ENCODE data around the gene ABR.
A peak's percentile ranks its signal among the peaks of the same experiment; 100 is the strongest.

ABR gene

DNA sequence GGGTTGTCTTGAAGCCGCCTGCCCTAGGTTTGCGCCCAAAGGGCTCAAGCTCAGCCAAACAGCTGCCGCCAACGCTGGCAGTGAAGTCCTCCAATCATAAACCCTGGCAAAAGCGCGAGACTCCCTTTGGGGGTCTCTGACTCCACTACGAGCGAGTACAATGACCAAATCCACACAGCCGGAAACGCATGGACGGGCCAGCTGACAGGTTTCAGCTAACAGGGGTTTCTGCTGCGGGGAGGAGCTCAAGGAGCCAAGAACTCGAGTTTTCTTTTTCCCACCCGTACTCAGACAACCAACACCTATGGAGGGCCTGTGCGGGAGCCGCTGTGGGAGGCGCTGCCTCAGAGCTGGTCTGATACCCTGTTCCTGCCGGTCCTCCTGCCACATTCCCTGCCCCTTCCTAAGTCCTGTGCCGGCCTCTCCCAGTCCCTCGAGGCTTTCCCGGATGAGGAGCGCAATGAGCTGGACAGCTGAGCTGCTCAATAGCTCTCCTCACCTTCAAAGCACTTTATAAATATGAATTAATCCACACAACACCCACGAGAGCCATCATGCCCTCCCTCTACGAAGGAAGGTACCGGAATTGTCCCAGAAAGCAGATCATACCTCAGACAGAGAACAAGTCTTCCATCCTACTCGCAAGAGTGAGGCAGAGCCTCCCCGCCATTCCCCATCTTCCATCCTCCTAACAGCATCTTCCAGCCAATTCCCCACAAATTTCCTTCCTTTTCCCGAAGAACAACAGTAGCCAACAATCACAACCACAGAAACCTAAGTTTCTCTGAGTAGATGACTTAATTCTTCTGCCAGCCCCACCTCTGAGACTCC, 6.1 kb downstream of the ABR start:
- ChIA-PET POLR2A (no interaction called here), CTCF (interaction anchor here (1.1 to 1.2 kb wide), 2 partner anchors 11 to 14 kb away, joined by 3 read pairs; no protein-coding TSS in a partner anchor)
- DNase-seq, result no peak
- H3K27ac ChIP-seq (ENCODE audit: insufficient read depth in 1 of 2, low read depth in 1 of 2, low read length in 2 of 2, poor library complexity in 1 of 2, severe bottlenecking in 2 of 2), result no peak overlapping the region
- no peaks in the 10 kb centered on the region for H3K9me3 ChIP-seq (ENCODE audit: control extremely low read depth in 1 of 5, control insufficient read depth in 4 of 5, insufficient read depth in 2 of 5, low read depth in 1 of 5, low read length in 4 of 5)
- WGBS (ENCODE audit: insufficient coverage), result 96% methylated on average over 27 of the region's 28 CpGs
- H3K27me3 ChIP-seq (replicated peaks in 2 of 5; ENCODE audit: control insufficient read depth in 4 of 5, insufficient read depth in 5 of 5, low read length in 4 of 5), result peaks cover 0 to 9% (median 0%) of the 10 kb centered on the region in 5 experiments
- H3K4me1 ChIP-seq (ENCODE audit: control extremely low read depth in 1 of 4, control insufficient read depth in 4 of 4, insufficient read depth in 4 of 4, low read length in 3 of 4), result peaks cover 0 to 30% (median 20%) of the 10 kb centered on the region in 4 experiments
- H3K4me3 ChIP-seq (ENCODE audit: control insufficient read depth in 1 of 7, extremely low read depth in 1 of 7, insufficient read depth in 4 of 7, low read depth in 2 of 7, low read length in 6 of 7), result no peak overlapping the region
- no peaks in the 10 kb centered on the region for H3K36me3 ChIP-seq (ENCODE audit: control insufficient read depth in 4 of 4, insufficient read depth in 4 of 4, low read length in 3 of 4)

DNA sequence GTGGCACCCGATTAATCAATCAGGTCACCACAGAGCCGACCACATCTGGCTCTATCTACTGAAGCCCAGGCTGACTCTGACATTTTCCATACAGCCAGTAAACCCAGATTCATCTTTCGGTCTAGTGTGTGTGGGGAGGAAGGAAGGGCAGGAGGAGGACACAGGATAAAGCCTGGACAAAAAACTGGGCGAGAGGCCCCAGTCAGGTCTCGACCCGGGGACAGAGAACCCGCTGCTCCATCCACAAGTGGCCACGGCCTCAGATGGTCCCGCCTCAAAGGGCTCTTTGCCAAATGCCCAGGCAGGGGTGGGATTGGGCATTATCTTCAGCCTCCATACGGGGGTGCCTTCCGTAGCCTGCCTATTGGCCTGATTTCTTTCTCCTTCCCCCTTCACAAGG, 7.8 kb downstream of the ABR start:
- WGBS (ENCODE audit: insufficient coverage), result 86% methylated on average over 8 of the region's 11 CpGs
- no peak overlapping the region for H3K27ac ChIP-seq (ENCODE audit: insufficient read depth in 1 of 2, low read depth in 1 of 2, low read length in 2 of 2, poor library complexity in 1 of 2, severe bottlenecking in 2 of 2)
- CTCF ChIA-PET, result interaction anchor here (0.9 to 1.9 kb wide), 2 partner anchors 12 to 16 kb away, joined by 3 to 4 read pairs; no protein-coding TSS in a partner anchor
- no peak overlapping the region for H3K4me3 ChIP-seq (ENCODE audit: control insufficient read depth in 1 of 7, extremely low read depth in 1 of 7, insufficient read depth in 4 of 7, low read depth in 2 of 7, low read length in 6 of 7)
- POLR2A ChIA-PET, result no interaction called here
- no peaks in the 10 kb centered on the region for H3K36me3 ChIP-seq (ENCODE audit: control insufficient read depth in 4 of 4, insufficient read depth in 4 of 4, low read length in 3 of 4)
- H3K4me1 ChIP-seq (ENCODE audit: control extremely low read depth in 1 of 4, control insufficient read depth in 4 of 4, insufficient read depth in 4 of 4, low read length in 3 of 4), result peaks cover 0 to 18% (median 8%) of the 10 kb centered on the region in 4 experiments
- no peaks in the 10 kb centered on the region for H3K9me3 ChIP-seq (ENCODE audit: control extremely low read depth in 1 of 5, control insufficient read depth in 4 of 5, insufficient read depth in 2 of 5, low read depth in 1 of 5, low read length in 4 of 5)
- H3K27me3 ChIP-seq (replicated peaks in 2 of 5; ENCODE audit: control insufficient read depth in 4 of 5, insufficient read depth in 5 of 5, low read length in 4 of 5), result no peaks in the 10 kb centered on the region
- peak in 1 of 3 donors; percentile 29 for DNase-seq

DNA sequence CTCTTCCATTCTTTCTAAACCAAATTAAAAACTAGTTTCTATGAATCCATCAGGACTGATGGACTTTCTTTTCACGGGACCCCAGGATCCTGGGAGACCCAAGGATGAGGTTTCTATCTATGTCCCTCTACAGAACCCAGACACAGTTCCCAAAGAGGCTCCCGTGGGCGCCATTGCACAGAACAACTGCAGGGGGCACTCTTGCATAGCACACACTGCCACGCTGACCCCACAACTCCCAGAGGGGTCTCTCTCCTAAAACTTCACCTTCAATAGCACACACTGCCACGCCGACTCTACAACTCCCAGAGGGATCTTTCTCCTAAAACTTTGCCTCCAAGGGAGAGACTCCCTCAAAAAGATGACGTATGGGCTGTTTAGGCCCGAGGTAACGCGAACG, 9.0 kb downstream of the ABR start:
- H3K36me3 ChIP-seq (ENCODE audit: control insufficient read depth in 4 of 4, insufficient read depth in 4 of 4, low read length in 3 of 4), result no peaks in the 10 kb centered on the region
- DNase-seq, result no peak
- H3K4me3 ChIP-seq (ENCODE audit: control insufficient read depth in 1 of 7, extremely low read depth in 1 of 7, insufficient read depth in 4 of 7, low read depth in 2 of 7, low read length in 6 of 7), result no peak overlapping the region
- 92% methylated on average over 8 of the region's 11 CpGs for WGBS (ENCODE audit: insufficient coverage)
- ChIA-PET POLR2A (no interaction called here), CTCF (interaction anchor here (1.9 kb wide), 1 partner anchor 17 kb away, joined by 4 read pairs; no protein-coding TSS in a partner anchor)
- H3K4me1 ChIP-seq (ENCODE audit: control extremely low read depth in 1 of 4, control insufficient read depth in 4 of 4, insufficient read depth in 4 of 4, low read length in 3 of 4), result peaks cover 0 to 15% (median 3%) of the 10 kb centered on the region in 4 experiments
- H3K27me3 ChIP-seq (replicated peaks in 2 of 5; ENCODE audit: control insufficient read depth in 4 of 5, insufficient read depth in 5 of 5, low read length in 4 of 5), result no peaks in the 10 kb centered on the region
- no peak overlapping the region for H3K27ac ChIP-seq (ENCODE audit: insufficient read depth in 1 of 2, low read depth in 1 of 2, low read length in 2 of 2, poor library complexity in 1 of 2, severe bottlenecking in 2 of 2)
- no peaks in the 10 kb centered on the region for H3K9me3 ChIP-seq (ENCODE audit: control extremely low read depth in 1 of 5, control insufficient read depth in 4 of 5, insufficient read depth in 2 of 5, low read depth in 1 of 5, low read length in 4 of 5)

DNA sequence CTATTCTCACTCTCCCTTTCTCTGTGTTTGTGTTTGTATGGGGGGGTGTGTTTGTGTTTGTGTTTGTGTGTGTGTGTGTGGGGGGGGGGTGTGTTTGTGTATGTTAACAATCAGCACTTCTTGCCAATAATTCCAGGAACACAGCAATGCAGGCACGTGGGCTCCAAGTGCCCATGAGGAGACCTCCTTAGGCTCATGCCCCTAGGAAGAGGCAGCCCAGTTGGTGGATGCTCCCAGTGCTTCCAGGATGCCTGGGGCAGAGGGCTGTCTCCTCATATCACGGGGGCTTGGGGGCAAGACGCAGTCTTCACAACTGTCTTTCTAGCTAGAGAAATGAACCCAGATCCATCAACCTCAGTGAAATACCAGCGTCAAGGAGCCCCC, 9.9 kb downstream of the ABR start:
- H3K9me3 ChIP-seq (ENCODE audit: control extremely low read depth in 1 of 5, control insufficient read depth in 4 of 5, insufficient read depth in 2 of 5, low read depth in 1 of 5, low read length in 4 of 5), result no peaks in the 10 kb centered on the region
- H3K27me3 ChIP-seq (replicated peaks in 2 of 5; ENCODE audit: control insufficient read depth in 4 of 5, insufficient read depth in 5 of 5, low read length in 4 of 5), result no peaks in the 10 kb centered on the region
- 100% methylated on average over 1 of the region's 4 CpGs for WGBS (ENCODE audit: insufficient coverage)
- no peaks in the 10 kb centered on the region for H3K36me3 ChIP-seq (ENCODE audit: control insufficient read depth in 4 of 4, insufficient read depth in 4 of 4, low read length in 3 of 4)
- H3K4me1 ChIP-seq (ENCODE audit: control extremely low read depth in 1 of 4, control insufficient read depth in 4 of 4, insufficient read depth in 4 of 4, low read length in 3 of 4), result peaks cover 0 to 19% (median 8%) of the 10 kb centered on the region in 4 experiments
- ChIA-PET CTCF (no interaction called here), POLR2A (no interaction called here)
- no peak overlapping the region for H3K27ac ChIP-seq (ENCODE audit: insufficient read depth in 1 of 2, low read depth in 1 of 2, low read length in 2 of 2, poor library complexity in 1 of 2, severe bottlenecking in 2 of 2)
- no peak for DNase-seq
- no peak overlapping the region for H3K4me3 ChIP-seq (ENCODE audit: control insufficient read depth in 1 of 7, extremely low read depth in 1 of 7, insufficient read depth in 4 of 7, low read depth in 2 of 7, low read length in 6 of 7)

DNA sequence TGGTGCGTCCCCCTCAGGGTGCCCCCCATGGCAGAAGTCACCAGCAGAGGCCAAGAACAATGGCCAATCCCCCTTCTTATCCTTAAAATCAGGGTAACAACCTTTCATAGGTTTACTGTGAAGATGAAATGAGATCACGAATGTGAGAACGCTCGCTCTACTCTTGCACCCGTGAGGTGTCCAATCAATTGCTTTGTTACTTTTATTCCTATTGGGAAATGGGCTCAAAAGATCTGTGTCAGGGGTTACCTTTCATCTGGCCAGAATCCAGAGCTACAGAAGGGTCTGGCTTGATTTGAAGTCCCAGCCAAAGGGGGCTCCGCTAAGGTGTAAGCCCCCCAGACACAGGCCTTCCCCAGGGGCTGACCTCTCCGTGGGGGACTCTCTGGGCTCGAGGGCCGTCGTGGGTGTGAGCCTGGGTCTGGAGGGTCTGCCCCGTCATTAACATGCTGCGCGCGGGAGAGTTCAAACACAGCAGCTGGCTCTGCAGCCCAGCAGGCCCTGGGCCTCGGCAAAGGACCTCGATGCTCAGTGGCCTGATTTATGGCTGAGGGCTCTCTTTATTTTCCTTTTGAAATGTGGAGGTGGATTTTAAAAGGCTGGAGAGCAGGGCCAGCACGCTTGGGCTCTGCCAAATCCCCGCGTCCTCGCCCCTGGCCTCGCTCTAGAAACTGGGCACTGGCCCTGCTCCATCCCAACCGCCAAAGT, 10.4 kb downstream of the ABR start:
- Histone ChIP-seq H3K9me3 (ENCODE audit: control extremely low read depth in 1 of 5, control insufficient read depth in 4 of 5, insufficient read depth in 2 of 5, low read depth in 1 of 5, low read length in 4 of 5) (no peaks in the 10 kb centered on the region), H3K4me3 (ENCODE audit: control insufficient read depth in 1 of 7, extremely low read depth in 1 of 7, insufficient read depth in 4 of 7, low read depth in 2 of 7, low read length in 6 of 7) (no peak overlapping the region), H3K36me3 (ENCODE audit: control insufficient read depth in 4 of 4, insufficient read depth in 4 of 4, low read length in 3 of 4) (no peaks in the 10 kb centered on the region), H3K4me1 (ENCODE audit: control extremely low read depth in 1 of 4, control insufficient read depth in 4 of 4, insufficient read depth in 4 of 4, low read length in 3 of 4) (peaks cover 0 to 22% (median 8%) of the 10 kb centered on the region in 4 experiments), H3K27ac (ENCODE audit: insufficient read depth in 1 of 2, low read depth in 1 of 2, low read length in 2 of 2, poor library complexity in 1 of 2, severe bottlenecking in 2 of 2) (no peak overlapping the region), H3K27me3 (replicated peaks in 2 of 5; ENCODE audit: control insufficient read depth in 4 of 5, insufficient read depth in 5 of 5, low read length in 4 of 5) (no peaks in the 10 kb centered on the region)
- ChIA-PET POLR2A (no interaction called here), CTCF (interaction anchor here (1.0 to 1.2 kb wide), 2 partner anchors 28 to 47 kb away, joined by 3 to 4 read pairs; no protein-coding TSS in a partner anchor)
- DNase-seq, result no peak
- WGBS (ENCODE audit: insufficient coverage), result 91% methylated on average over 16 of the region's 22 CpGs

DNA sequence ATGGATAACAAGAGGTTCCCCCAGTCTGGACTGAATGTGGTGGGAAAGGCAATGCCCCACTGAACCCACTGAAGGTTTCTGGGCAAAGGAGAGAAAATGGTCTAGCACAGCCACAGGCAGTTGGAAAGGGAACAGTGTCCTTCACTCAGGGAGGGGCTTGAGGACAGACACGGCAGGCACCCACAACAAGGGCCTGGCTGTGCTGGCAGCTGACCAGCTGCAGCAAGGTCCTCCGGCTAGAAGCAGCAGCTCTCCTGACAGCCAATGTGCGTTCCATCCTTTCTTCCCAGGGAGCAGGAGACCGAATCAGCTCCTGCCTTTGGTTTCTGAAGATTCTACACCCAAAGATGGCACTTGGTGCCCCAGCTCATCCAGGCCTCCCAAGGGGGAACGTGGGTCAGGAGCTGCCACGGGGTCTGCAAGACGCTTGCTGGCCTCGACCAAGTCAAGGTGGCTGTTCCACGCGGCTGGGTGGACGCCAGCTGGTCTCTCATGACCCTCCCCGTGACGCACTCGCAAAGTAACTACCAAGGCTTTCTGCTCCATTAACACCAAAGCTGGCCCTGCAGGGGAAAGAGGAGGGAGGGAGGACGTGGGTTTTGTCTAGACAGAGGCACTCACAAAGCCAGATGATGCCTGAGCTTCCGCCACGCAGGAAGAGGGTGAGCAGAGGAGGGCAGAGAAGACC, 11.1 kb downstream of the ABR start:
- Histone ChIP-seq H3K27ac (ENCODE audit: insufficient read depth in 1 of 2, low read depth in 1 of 2, low read length in 2 of 2, poor library complexity in 1 of 2, severe bottlenecking in 2 of 2) (no peak overlapping the region), H3K4me1 (ENCODE audit: control extremely low read depth in 1 of 4, control insufficient read depth in 4 of 4, insufficient read depth in 4 of 4, low read length in 3 of 4) (peaks cover 0 to 22% (median 8%) of the 10 kb centered on the region in 4 experiments), H3K9me3 (ENCODE audit: control extremely low read depth in 1 of 5, control insufficient read depth in 4 of 5, insufficient read depth in 2 of 5, low read depth in 1 of 5, low read length in 4 of 5) (no peaks in the 10 kb centered on the region), H3K36me3 (ENCODE audit: control insufficient read depth in 4 of 4, insufficient read depth in 4 of 4, low read length in 3 of 4) (no peaks in the 10 kb centered on the region), H3K27me3 (replicated peaks in 2 of 5; ENCODE audit: control insufficient read depth in 4 of 5, insufficient read depth in 5 of 5, low read length in 4 of 5) (no peaks in the 10 kb centered on the region), H3K4me3 (ENCODE audit: control insufficient read depth in 1 of 7, extremely low read depth in 1 of 7, insufficient read depth in 4 of 7, low read depth in 2 of 7, low read length in 6 of 7) (no peak overlapping the region)
- CTCF ChIA-PET, result interaction anchor here (1.0 to 1.2 kb wide), 2 partner anchors 29 to 46 kb away, joined by 3 to 4 read pairs; no protein-coding TSS in a partner anchor
- POLR2A ChIA-PET, result no interaction called here
- WGBS (ENCODE audit: insufficient coverage), result 78% methylated on average over 8 of the region's 17 CpGs
- no peak for DNase-seq
